GM19328 (cell line): ENCODE results near the gene PAX9.

Experiments
- ATAC-seq: cut with Tn5 transposase; IDR thresholded peaks from one replicate; pipeline ENCODE4 v1.9.1; 2021; ENCODE audit warnings: mild to moderate bottlenecking, moderate library complexity; ENCODE audit not compliant: unreplicated experiment

Gene PAX9

DNA sequence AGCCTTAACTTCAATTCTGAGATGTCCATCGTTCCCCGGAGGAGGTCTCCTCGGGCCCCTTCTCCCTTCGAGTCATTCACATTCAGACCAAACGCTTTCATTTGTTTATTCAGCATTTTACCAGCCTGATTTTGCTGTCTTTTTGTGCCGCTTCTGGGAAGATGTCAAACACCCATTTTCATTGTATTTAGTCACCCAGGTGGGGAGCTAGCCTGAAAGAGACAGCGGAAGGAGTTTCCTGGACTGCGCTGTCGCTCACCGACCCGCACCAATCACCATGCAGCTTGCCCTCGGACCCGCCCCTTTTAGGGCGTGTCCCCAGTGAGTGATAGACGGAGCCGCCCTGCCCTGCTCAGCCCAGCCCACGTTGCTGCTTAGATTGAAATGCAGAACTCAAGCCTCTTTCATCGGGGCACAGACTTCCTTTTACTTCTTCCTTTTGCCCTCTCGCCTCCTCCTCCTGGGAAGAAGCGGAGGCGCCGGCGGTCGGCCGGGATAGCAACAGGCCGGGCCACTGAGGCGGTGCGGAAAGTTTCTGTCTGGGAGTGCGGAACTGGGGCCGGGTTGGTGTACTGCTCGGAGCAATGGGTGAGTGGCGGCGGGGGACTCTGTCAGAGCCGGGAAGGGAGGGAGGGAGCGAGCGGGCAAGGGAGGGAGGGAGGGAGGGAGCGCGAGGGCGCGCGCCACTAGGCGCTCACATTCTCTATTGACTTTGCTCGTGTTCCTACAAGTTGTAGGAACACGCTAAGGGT, at the start of gene PAX9:
TSS of gene PAX9 (plus strand) at position 355 of the 752 bp plus-strand sequence. CDS start at position 585, 230 bp downstream.
- no peak for ATAC-seq

DNA sequence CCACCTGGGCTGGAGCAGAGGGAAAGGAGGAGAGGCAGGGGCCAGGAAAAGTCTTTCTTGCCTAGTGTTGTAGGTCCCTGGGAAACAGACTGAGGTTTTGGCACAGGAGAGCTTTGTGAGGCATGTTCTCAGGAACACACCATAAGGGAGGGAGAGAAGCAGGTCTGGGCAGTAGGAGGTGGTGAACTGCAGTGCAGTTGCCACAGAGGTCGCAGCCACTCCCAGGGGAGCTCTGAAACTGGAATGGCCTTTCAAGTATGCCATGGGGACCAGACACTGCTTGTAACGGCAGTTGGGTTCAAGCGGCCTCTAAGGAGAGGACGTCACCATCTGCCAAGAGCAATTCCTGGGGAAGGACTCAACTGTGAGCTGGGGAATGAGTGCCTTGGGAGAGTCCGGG, 43.8 kb upstream of the PAX9 start:
- no peak for ATAC-seq

DNA sequence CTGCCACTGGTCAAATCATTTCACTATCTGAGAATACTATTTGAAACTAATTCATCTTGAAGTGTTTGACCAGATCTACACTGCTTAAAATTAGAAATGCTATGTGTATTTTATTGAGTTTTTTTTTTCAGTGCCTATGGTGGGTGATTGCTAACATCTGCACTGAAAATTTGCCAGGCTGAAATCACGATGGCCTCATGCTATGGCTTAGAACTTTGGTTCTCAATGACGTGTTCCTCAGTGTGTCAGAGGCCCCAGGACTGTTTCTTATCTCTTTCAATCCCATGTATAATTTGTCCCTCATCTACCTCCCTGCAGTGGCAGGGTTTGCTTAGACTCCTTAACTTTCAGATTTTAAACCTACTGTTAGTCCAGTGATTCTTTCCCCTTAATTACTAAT, 43.0 kb upstream of the PAX9 start:
- no peak for ATAC-seq

DNA sequence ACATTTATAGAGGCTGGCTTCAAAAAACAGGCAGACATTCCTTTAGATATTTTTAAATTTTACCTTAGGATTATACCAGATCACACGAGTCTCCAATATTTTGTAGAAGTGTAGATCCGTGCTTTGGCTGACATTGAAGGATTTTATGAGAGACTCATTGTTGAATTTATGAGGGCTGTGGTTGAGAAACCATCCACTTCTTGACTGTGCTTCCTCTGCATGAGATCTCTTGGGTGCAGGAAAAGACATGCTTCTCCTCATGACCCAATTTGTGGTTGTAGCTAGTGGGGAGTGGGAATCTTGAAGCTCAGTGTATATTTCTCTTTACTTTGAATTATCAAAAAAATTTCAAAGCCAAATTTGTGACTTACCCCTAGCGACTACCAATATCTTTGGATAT, 42.5 kb upstream of the PAX9 start:
- ATAC-seq, result no peak

DNA sequence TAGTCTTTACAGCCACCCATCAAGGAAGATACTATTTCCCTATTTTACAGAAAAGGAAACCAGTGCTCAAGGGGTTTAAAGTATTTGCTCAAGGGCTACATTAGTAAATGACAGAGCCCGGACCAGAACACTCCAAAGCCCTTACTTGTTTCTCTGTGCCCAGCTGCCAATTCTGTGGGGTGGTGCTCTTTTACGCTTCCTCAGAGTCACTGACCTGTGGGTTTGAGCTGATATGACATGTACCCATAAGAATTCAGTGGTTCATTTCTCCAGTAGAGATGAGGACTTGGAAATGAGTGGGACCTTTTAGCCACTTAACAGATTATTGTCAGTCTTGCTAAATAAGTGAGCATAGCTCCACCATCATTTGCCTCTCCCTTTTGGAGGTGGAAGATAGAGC, 41.8 kb upstream of the PAX9 start:
- no peak for ATAC-seq

DNA sequence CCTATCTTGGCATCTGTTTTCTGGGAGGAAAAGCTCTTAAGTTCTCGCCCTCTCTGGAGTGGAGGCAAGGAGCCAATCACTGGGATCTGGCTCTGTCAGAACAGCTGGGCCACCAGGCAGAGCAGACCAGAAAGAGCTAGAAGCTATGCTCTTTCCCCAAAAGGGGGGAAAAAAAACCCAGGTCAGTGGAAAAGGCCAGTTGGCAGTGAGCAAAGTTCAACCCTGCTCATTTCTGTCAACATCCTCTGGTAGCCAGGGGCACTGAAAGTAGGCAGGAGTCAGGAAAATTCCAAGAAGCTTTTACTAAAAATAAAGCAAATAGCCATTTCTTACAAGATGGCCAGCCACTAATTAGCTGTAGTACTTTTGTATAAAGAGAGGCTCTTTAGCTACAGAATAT, 36.6 kb upstream of the PAX9 start:
- ATAC-seq, result no peak

DNA sequence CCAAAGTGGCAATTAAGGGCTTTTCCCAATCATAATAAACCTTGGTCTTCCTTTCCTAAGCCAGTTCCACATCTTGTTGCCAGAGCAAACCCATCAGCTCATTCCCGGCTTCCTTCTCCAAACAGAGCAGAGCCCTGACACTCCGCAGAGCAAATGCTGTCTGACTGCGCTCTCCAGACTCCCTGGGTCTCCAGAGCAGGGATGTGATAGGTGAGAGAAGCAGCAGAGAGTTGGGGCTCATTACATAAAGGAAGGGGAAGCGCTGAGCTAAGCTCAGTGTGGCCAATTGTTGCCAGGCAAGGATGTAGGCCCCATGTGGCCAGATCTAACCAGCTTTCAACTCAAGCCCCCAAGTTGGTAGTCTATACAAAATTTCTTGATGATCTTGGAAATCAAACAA, 36.2 kb upstream of the PAX9 start:
- ATAC-seq, result no peak

DNA sequence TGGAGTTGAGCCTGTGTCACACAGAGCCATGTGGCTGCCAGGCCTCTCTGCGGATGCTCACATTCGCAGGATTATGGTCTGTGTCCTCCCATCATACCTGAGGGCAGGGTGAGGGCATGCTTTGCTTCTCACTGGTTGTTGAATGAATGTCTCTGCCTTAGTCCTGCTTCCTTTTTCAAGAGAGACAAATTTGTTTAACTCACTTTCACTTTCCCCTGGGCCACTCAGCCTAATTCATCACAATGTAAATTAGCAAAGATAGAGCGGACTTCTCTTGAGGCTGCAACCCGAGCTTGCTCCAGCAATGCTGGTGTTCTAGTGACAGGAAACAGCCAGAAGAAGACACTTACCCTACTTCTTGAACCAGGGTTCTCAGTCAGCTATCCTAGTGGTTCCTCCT, 35.5 kb upstream of the PAX9 start:
- ATAC-seq, result no peak

DNA sequence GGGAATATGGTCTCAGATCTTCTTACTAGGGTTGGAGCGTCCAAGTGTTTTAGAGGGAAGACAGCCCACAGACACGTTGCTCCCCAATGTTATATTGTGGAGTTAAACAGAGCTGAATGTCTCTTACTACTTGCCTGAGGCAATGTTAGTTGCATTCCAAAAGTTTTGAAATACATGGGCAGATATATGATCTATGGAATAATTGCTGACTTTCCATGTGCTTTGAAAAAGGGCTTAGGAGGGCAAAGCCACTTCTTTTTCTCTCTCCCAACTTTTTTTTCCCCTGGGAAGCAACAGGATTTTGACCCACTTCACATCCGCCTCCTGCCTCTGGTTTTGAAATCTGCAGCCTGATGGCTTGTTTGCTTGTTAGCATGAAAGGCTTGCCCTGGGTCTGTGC, 33.7 kb upstream of the PAX9 start:
- no peak for ATAC-seq

DNA sequence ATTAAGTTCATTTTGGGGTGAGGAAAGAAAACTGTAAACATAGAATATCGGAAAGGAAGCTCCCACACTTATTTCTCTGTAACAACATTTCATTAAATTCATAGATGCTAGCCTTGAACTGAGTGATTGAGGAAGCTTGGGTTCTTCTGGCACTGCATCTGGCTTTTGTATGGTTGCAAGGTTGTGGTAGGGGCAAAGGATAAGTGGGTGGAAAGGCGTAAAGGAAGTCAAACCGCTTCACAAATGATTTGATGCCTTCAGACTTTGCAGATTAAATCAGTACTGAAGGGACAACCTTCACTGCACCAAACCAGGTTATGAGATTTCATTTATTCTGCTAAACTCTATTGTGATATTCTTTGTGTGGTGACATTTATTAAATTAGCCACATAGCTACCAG, 28.1 kb upstream of the PAX9 start:
- ATAC-seq, result no peak

DNA sequence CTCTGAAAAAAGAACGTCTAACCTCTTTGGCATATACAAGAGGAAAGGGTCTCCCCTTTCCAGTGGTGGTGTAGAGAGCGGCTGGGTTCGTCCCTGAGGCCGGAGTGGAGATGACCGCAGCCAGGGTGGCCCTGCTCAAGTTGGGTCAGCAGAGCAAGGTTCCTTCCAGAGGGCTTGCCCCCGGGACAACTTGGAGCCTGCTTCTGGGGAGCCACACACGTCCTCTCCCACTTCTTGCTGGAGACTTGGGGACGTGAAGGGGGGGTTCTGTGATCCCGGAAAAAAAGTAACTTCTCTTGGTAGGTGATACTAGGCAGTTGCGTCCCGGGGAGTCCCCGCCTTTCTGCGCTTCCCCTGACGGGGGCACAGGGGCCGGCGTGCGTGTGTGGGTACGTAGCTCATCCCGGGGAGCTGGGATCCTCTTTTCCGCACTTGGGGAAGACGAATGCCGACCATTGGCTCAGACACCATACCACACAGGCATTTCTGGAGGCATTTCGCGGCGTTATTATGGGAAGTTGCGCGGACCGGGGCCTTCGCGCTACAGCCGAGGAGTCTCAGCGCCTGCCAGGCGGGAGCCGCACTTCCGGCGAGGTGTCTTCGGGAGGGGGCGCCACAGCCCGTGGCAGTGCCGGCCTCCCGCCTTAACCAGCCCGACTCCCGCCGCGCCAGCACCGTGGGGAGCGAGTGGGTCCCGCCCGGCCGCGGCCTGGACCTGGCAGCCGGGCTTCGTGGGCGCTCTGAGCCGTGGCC, 14.8 kb upstream of the PAX9 start:
- ATAC-seq, result no peak

DNA sequence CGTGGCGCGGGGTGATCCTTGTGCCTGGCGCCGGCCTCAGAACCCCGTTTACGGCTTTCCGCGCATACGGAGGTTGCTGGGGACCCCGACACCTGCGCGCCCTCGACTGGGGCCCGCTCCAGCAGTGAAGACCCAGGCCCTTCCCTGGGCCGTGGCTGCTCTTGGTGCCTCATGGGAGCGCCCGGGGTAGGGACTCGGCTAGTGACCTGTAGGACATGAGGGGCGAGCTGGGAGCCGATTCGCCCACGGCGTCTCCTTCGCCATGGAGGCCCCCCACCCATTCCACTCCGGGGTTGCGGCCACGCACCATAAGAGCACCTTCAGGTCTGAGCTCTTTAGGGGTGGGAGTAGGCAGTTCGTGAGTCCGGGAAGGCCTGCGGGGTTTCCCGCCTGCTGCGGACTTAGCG, 14.2 kb upstream of the PAX9 start:
- ATAC-seq, result no peak

DNA sequence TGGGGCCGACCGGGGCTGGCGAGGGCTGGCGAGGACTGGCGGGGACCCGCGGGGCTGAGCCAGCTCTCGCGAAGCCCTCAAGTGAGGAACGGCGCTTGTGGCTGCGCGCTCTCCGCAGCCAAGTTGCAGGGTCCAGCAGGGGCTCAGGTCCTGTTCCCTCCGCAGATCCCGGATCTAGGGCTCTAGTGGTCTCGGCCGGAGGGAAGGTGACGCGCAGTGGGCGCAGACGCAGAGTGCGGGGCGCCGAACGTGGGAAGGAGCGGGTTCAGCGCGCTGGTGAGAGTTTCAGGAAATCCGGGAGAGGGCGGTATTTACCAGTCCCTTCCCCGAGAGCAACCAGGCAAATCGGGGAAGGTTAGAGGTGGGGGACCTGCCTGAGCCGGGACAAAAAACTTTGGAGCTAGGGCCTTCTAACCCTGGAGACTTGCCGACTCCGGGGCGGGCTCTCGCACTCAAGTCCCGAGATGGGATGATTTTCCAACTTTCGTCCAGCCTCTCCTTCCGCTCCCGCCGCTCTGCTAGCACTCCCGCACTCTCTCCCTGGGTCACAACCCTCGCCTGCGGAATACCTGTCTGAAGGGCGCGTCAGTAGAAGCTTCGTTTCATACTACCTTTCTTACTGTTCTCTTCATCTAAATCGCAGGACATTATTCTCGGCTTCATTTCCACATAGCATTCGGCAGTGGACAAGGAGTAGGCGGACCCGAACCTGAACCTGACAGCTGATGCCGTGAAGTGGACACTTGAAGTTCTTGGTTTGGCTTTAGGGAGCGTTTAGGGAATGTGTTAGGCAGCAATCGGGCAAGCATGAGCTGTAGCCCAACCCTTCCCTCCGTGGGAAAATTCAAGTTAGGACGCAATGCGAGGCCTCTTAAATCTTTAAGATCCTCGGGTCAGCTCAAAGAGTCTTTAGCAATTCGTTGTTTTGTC, 13.6 kb upstream of the PAX9 start:
- no peak for ATAC-seq

DNA sequence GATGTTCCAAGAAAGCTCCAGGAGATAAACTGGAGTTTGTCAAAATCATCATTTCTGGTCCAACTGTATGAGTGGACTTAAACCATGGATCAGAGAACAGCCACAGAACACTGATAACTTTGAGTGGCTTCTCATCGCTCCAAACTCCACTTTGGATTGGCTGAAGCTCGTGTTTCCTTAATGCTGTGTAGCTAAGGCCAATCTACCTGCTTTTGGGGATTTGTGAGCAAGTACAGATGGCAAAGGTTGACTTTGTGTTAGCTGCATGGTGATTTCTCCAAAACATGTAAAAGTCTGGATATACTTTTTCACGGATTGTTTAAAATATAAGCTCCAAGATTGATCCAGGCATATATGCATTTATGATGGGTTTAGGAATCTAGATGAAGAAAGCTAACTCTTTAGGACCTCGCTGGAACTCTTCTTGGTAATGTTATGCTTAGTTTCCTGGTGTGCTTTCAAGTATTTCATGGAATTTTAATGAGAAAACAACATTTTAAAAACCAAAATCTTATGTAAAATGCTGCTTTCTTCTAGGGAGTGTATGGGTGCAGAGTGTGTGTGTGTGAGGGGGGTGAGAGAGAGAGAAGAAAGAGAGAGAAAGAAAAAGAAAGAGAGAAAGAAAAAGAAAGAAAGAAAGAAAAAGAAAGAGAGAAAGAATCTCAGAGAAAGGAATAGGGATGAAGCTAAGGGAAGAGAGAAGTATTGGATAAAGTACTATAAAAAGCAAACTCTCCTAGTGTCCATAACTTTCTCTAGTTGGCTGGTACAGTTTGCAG, 11.6 kb upstream of the PAX9 start:
- no peak for ATAC-seq

DNA sequence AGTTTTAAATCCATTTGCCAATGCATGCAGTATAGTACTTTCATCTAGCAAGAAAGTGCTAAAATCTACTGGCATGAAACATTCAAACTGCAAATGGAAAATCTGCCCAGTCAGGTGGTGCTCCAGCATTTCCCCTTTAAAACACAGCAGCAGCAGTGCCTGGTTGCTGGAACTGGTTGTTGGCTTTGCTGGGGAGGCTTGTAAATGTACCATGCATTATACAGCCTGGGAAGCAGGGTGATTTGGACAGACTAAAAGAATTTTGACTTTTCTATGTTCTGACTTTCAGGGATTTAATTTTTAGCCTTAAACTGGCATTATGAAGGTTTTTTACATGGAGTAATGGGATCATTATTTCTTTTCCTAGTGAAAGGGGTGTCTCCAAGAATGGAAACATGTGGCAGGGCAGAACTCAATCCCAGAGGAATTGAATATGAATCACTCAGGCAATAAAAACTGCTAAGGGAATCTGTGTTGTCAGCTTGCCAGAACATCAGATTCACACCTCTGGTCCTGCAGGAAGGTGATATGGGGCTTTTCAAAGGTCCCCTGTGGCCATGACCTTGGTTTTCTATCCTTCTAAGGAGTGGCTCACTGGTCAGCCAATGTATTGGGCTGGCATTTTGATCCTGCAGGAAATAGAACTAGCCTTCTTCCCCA, 9.0 kb upstream of the PAX9 start:
- no peak for ATAC-seq

DNA sequence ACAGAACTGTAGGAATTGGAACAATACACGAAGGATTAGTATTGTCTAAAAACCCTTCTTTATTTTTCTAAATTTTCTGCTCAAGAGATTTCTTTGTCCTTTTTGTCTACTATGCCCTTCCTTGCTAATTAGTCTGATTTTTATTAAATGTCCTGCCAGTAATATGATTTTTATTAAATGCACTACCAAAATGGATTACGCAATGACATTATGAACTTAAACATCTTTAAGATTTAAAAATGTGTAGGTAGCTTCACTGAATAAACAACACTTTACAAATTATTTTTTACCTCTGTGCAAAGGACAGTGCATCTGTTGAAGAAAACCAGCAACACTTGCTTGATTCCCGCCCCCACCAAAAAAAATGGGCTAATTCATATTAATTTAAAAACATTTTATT, 8.2 kb upstream of the PAX9 start:
- no peak for ATAC-seq

DNA sequence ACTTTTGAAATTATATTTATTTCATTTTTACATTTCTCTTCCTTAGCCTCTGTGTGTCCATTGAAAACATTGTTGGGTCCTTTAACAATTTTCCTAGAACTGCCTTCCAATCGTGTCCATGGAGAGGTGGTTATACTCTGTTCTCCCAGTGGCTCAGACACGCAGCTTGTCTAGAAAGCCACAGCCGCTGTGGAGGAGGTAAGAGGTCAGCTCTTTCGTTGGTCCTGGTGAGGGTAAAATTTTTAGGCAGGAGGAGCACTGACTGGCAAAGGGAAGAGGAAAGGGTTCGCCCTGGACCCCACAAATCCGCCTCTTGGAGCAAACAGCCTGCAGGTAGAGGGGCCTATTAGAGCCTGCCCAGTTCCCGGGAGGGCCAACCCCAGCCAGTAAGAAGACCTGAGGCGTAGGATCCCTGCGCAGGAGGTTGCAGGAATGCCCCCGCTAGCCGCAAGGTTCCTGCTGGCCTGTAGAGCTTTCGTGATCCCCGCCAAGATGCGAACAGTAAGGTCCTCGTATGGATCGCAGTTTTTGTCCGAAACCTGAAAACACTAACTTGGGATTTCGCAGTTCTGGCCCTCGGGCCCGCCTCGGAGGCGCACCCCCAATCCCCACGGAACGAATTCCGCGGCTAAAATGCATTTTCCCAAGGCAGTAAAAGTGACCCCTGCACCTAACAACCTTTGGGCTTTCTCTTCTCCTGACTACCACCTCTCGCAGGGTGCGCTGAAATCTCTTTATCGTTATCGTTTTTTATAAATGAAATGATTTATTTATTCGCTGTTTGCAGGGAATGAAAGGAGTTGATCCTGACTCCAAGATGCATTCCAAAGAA, 7.5 kb upstream of the PAX9 start:
- no peak for ATAC-seq

DNA sequence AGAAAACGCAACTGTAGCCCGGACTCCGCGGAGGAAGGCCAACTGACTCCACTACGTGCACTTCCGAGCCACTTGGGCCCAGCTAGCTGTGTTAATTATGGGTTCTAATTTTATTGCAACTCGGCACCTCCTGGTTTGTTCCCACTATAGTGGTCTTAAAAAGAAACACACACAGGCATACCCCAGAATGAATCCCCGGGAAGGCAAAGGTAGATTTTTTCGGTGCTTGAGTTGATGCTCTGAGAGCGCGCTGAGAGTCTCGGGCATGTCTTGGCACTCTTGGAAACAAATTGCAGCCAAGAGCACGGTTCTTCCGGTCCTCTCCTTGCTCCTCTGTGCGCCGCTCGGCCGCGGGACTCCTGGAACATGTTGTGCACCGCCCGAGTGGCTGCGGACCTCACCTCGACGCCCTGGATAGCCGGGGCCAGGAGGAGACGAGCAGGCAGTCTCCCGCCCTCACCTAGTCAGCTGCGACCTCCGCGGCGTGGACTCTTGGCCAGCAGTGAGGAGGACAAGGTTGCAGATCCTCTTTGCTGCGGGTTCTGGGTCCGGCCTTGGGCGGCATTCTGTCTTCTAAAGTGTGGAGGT, 6.8 kb upstream of the PAX9 start:
- ATAC-seq, result no peak

DNA sequence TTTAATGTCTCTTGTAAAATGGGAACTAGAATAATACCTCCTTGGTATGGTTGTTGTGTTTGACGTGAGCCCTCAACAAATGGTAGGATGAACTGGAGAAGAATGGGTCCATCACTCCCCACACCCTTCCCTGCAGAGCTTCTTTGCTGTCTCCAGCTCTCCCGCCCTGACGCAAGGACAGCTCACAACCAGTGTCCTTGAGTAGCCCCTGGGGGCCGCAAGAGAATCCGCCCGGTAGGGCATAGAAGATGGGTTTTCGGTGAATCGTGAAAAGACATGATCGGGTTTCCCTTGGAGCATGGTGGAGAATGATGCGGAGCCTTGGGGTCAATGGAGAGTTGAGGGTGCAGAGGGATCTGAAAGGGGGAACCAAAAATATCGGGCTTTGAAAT, 6.1 kb upstream of the PAX9 start:
- ATAC-seq, result no peak
